PC-3 (cell line): ENCODE measurements around the gene PIANP. TPM values are rescaled to one million over a fixed set of nuclear protein-coding genes. Genes with fewer than 3 reads are reported as not detected.

Experiments used
- ATAC-seq: fragments of 200-7000 bp; cut with Tn5 transposase; 2 replicates; pipeline ENCODE4 v1.9.1; 2020; ENCODE audit warnings: mild to moderate bottlenecking, moderate library complexity
- BruUV-seq: library from RNA; stranded (reverse); fragments of 400-500 nt; replicated peaks from 2 replicates; lab custom pipeline; 2021; lab: Mats Ljungman, UMichigan
- CTCF ChIA-PET: fragments of 300-600 bp; sonication (Branson Sonifier 250); formaldehyde crosslinking; loops from one replicate; lab custom pipeline; 2022; ENCODE audit warnings: antibody characterized with exemption; lab: Charles Lee
- POLR2A ChIA-PET: fragments of 300-600 bp; sonication (Branson Sonifier 250); formaldehyde crosslinking; loops from one replicate; lab custom pipeline; 2022; ENCODE audit warnings: antibody characterized with exemption; ENCODE audit not compliant: unreplicated experiment; lab: Charles Lee
- DNase-seq: peaks from one replicate; pipeline ENCODE4 v3.0.0-alpha.2; 2015
- H2AFZ ChIP-seq: fragments of 300-600 bp; sonication (generic); 2 replicates; pipeline ENCODE4 v1.6.0; 2016; ENCODE audit warnings: antibody characterized with exemption, low read length
- H3F3A ChIP-seq: fragments of 300-600 bp; sonication (generic); one replicate; pipeline ENCODE4 v1.6.0; 2017; ENCODE audit warnings: antibody characterized with exemption, low read length, control low read depth, mild to moderate bottlenecking; ENCODE audit not compliant: unreplicated experiment
- H3K27ac ChIP-seq: fragments of 300-600 bp; sonication (generic); 2 replicates; pipeline ENCODE4 v1.5.1; 2016; ENCODE audit warnings: mild to moderate bottlenecking, low read length
- H3K27me3 ChIP-seq: fragments of 300-600 bp; sonication (generic); 2 replicates; pipeline ENCODE4 v1.6.1; 2016; ENCODE audit warnings: low read length, mixed read lengths
- H3K36me3 ChIP-seq: fragments of 300-600 bp; sonication (generic); 2 replicates; pipeline ENCODE4 v1.6.1; 2016; ENCODE audit warnings: low read depth, mixed run types, low read length, mixed read lengths
- H3K4me1 ChIP-seq: fragments of 300-600 bp; sonication (generic); 2 replicates; pipeline ENCODE4 v1.5.1; 2016; ENCODE audit warnings: low read length; ENCODE audit not compliant: insufficient read depth
- H3K4me2 ChIP-seq: fragments of 300-600 bp; sonication (generic); 2 replicates; pipeline ENCODE4 v1.6.0; 2016; ENCODE audit warnings: low read length
- H3K4me3 ChIP-seq: fragments of 300-600 bp; sonication (generic); 2 replicates; pipeline ENCODE4 v1.5.1; 2016; ENCODE audit warnings: mild to moderate bottlenecking, low read length, mixed read lengths
- H3K79me2 ChIP-seq: fragments of 300-600 bp; sonication (generic); 2 replicates; pipeline ENCODE4 v1.6.1; 2017; ENCODE audit warnings: low read length, mixed read lengths
- H3K9ac ChIP-seq: fragments of 300-600 bp; sonication (generic); 2 replicates; pipeline ENCODE4 v1.6.0; 2016; ENCODE audit warnings: mild to moderate bottlenecking, low read length
- H3K9me2 ChIP-seq: fragments of 300-600 bp; sonication (generic); replicated peaks from 2 replicates; pipeline ENCODE4 v1.6.1; 2016; ENCODE audit warnings: mixed run types, low read length, mixed read lengths
- H3K9me3 ChIP-seq: fragments of 300-600 bp; sonication (generic); 2 replicates; pipeline ENCODE4 v1.6.1; 2016; ENCODE audit warnings: low read length, mixed read lengths
- H4K20me1 ChIP-seq: fragments of 300-600 bp; sonication (generic); 2 replicates; pipeline ENCODE4 v1.6.1; 2016; ENCODE audit warnings: low read length, mixed read lengths
- CTCF ChIP-seq: fragments of 300-600 bp; sonication (generic); conservative IDR thresholded peaks from 2 replicates; pipeline ENCODE4 v1.5.1; 2017; ENCODE audit warnings: antibody characterized with exemption, low read depth, mild to moderate bottlenecking, low read length
- EZH2 ChIP-seq: fragments of 300-600 bp; sonication (generic); IDR thresholded peaks from one replicate; pipeline ENCODE4 v1.6.1; 2017; ENCODE audit warnings: antibody characterized with exemption, mild to moderate bottlenecking, low read length; ENCODE audit not compliant: unreplicated experiment
- EZH2phosphoT487 ChIP-seq: fragments of 300-600 bp; sonication (generic); IDR thresholded peaks from 2 replicates; pipeline ENCODE4 v1.6.1; 2018; ENCODE audit warnings: mild to moderate bottlenecking, antibody characterized with exemption, low read length, borderline replicate concordance
- intact Hi-C: fragments of 100-400 bp; cut with micrococcal nuclease; formaldehyde crosslinking; loops from 2 replicates; pipeline ENCODE4 v1.9.0; 2023
- total RNA-seq: library from RNA; depleted of rRNA; stranded (reverse); fragments of >200 nt; gene quantifications from 2 replicates; pipeline ENCODE4 v1.2.3, GENCODE V29; 2014

Gene PIANP
- total RNA-seq, 1 experiment from 2014 or later = not detected

- no peak overlapping the region for H3K27ac ChIP-seq
- no peak overlapping the region for H3K9ac ChIP-seq
- no TSS peak for BruUV-seq
- no peak overlapping the region for H3K4me2 ChIP-seq
- H3K4me3 ChIP-seq = no peak overlapping the region
- no peaks in the 10 kb centered on the region for H3K9me3 ChIP-seq
- no peaks in the 10 kb centered on the region for H4K20me1 ChIP-seq
- TF ChIP-seq EZH2 (no peak), CTCF (no peak), EZH2phosphoT487 (no peak)
- peaks cover 9% of the 10 kb centered on the region for H3K79me2 ChIP-seq
- ATAC-seq = no peak
- intact Hi-C loops = loop anchor here (5.0 kb wide), 1 partner anchor 77 kb away; no protein-coding TSS in a partner anchor
- POLR2A ChIA-PET = no interaction called here
- H3F3A ChIP-seq = no peaks in the 10 kb centered on the region
- CTCF ChIA-PET = no interaction called here
- no peaks in the 10 kb centered on the region for H3K9me2 ChIP-seq
- peaks cover 10% of the 10 kb centered on the region; the same call in 1 of the 2 replicates for H3K27me3 ChIP-seq
- H2AFZ ChIP-seq = no peak overlapping the region
- H3K4me1 ChIP-seq = no peaks in the 10 kb centered on the region
- DNase-seq = no peak
- H3K36me3 ChIP-seq = no peaks in the 10 kb centered on the region
These were observed 5.9 kb downstream of the PIANP start for GRCh38 chr12:6694701-6695100.

- H3K9me2 ChIP-seq = no peaks in the 10 kb centered on the region
- no peaks in the 10 kb centered on the region for H4K20me1 ChIP-seq
- H3K27ac ChIP-seq = no peak overlapping the region
- DNase-seq (no peak), ATAC-seq (no peak)
- no peak overlapping the region for H3K9ac ChIP-seq
- H3K36me3 ChIP-seq = no peaks in the 10 kb centered on the region
- POLR2A ChIA-PET = no interaction called here
- H3K4me1 ChIP-seq = no peaks in the 10 kb centered on the region
- no peaks in the 10 kb centered on the region for H3K9me3 ChIP-seq
- CTCF ChIA-PET = no interaction called here
- H3K27me3 ChIP-seq = 0 out of 2 replicates have a peak, but pooled peaks cover 3% of the 10 kb centered on the region
- peaks cover 14% of the 10 kb centered on the region for H3K79me2 ChIP-seq
- no peak overlapping the region for H3K4me2 ChIP-seq
- no TSS peak for BruUV-seq
- no peaks in the 10 kb centered on the region for H3F3A ChIP-seq
- H3K4me3 ChIP-seq = no peak overlapping the region
- no peak overlapping the region for H2AFZ ChIP-seq
- TF ChIP-seq CTCF = no peak
- no peak for TF ChIP-seq EZH2
- no peak for TF ChIP-seq EZH2phosphoT487
- intact Hi-C loops = no loop called here
These were observed 6.7 kb downstream of the PIANP start for GRCh38 chr12:6693832-6694355.

- H3K4me3 ChIP-seq = no peak overlapping the region
- BruUV-seq = no TSS peak
- TF ChIP-seq EZH2 (no peak), EZH2phosphoT487 (no peak), CTCF (no peak)
- H3K27me3 ChIP-seq = no peaks in the 10 kb centered on the region
- H3K9me3 ChIP-seq = no peaks in the 10 kb centered on the region
- no peak overlapping the region for H3K27ac ChIP-seq
- DNase-seq = no peak
- H3K4me1 ChIP-seq = 0 out of 2 replicates have a peak, but pooled peaks cover under 1% of the 10 kb centered on the region
- H3K36me3 ChIP-seq = no peaks in the 10 kb centered on the region
- no peaks in the 10 kb centered on the region for H3K9me2 ChIP-seq
- H3K9ac ChIP-seq = no peak overlapping the region
- H3K79me2 ChIP-seq = peaks cover 24% of the 10 kb centered on the region
- ChIA-PET CTCF (no interaction called here), POLR2A (no interaction called here)
- H2AFZ ChIP-seq = no peak overlapping the region
- no peak for ATAC-seq
- no peak overlapping the region for H3K4me2 ChIP-seq
- H4K20me1 ChIP-seq = no peaks in the 10 kb centered on the region
- H3F3A ChIP-seq = no peaks in the 10 kb centered on the region
- intact Hi-C loops = no loop called here
These were observed 7.7 kb downstream of the PIANP start for GRCh38 chr12:6692888-6693287.
